Fibroblast of upper back skin (primary cell): ENCODE measurements around the gene THAP12.
A peak's percentile ranks its signal among the peaks of the same experiment; 100 is the strongest.
"Not testable (repeated sequence)": the region's sequence is repeated elsewhere in the genome, so short reads cannot be mapped to it uniquely, and the experiment has no call there.

ENCODE experiments used
- DNase-seq: peaks from one replicate; pipeline ENCODE4 v3.0.0-alpha.2; 2013

The THAP12 gene

GRCh38 chr11:76323804-76324203 is 57.1 kb downstream of the THAP12 start:
- no peak for DNase-seq

GRCh38 chr11:76323375-76323774 is 57.6 kb downstream of the THAP12 start:
- not testable (repeated sequence) for DNase-seq

- no peak for DNase-seq
Observed at GRCh38 chr11:76322942-76323341, 58.0 kb downstream of the THAP12 start.

GRCh38 chr11:76322540-76322939 is 58.4 kb downstream of the THAP12 start:
- DNase-seq: no peak

- DNase-seq: no peak
Observed at GRCh38 chr11:76321820-76322524, 59.0 kb downstream of the THAP12 start.

- DNase-seq: no peak
Observed at GRCh38 chr11:76321340-76321739, 59.6 kb downstream of the THAP12 start.

GRCh38 chr11:76320929-76321328 is 60.0 kb downstream of the THAP12 start:
- DNase-seq: no peak

GRCh38 chr11:76319798-76320197 is 61.1 kb downstream of the THAP12 start:
- not testable (repeated sequence) for DNase-seq

GRCh38 chr11:76318744-76319384 is 62.1 kb downstream of the THAP12 start:
- peak; percentile 56 for DNase-seq

- no peak for DNase-seq
Observed at GRCh38 chr11:76317296-76317695, 63.6 kb downstream of the THAP12 start.

GRCh38 chr11:76316726-76317125 is 64.2 kb downstream of the THAP12 start:
- no peak for DNase-seq

GRCh38 chr11:76315182-76315853 is 65.6 kb downstream of the THAP12 start:
- DNase-seq: no peak

- peak; percentile 58 for DNase-seq
Observed at GRCh38 chr11:76314741-76315090, 66.2 kb downstream of the THAP12 start.

GRCh38 chr11:76313913-76314740 is 66.8 kb downstream of the THAP12 start:
- DNase-seq: peak; percentile 53

- DNase-seq: no peak
Observed at GRCh38 chr11:76313271-76313670, 67.7 kb downstream of the THAP12 start.

GRCh38 chr11:76310832-76311595 is 69.9 kb downstream of the THAP12 start:
- no peak for DNase-seq

- DNase-seq: no peak
Observed at GRCh38 chr11:76307978-76308747, 72.8 kb downstream of the THAP12 start.

- DNase-seq: no peak
Observed at GRCh38 chr11:76307396-76307795, 73.5 kb downstream of the THAP12 start.

- no peak for DNase-seq
Observed at GRCh38 chr11:76303399-76303798, 77.5 kb downstream of the THAP12 start.

GRCh38 chr11:76302996-76303395 is 77.9 kb downstream of the THAP12 start:
- DNase-seq: peak; percentile 56
